ENCODE data around the gene ATL3.
"Not testable (repeated sequence)": the region's sequence is repeated elsewhere in the genome, so short reads cannot be mapped to it uniquely, and the experiment has no call there.

GRCh38 chr11:63685158-63685721 is 14.1 kb upstream of the ATL3 start:
- TF ChIP-seq CTCF (conservative IDR thresholded peaks at IDR 0.05; ENCODE audit: low read length); EZH2phosphoT487 (IDR thresholded peaks at IDR 0.05; ENCODE audit: borderline replicate concordance): not testable (repeated sequence)
